Prostate gland (tissue), 2 donors: ENCODE measurements around the gene USP43. TPM values are rescaled to one million over a fixed set of nuclear protein-coding genes. Genes with fewer than 3 reads are reported as not detected.

Experiments used
- DNase-seq: peaks from one replicate; pipeline ENCODE4 v3.0.0-alpha.2; 2019; ENCODE audit warnings: low spot score
- H3K27ac ChIP-seq, 2 donors: fragments of 200-600 bp; sonication (generic); 2 replicates each; pipeline ENCODE4 v1.5.1; 2017 to 2019
- H3K27me3 ChIP-seq: fragments of 200-600 bp; sonication (generic); replicated peaks from 2 replicates; pipeline ENCODE4 v1.5.1; 2019; ENCODE audit not compliant: insufficient read depth
- H3K36me3 ChIP-seq, 2 donors: fragments of 200-600 bp; sonication (generic); 1 replicate in 1 of 2; 2 replicates in 1 of 2; pipeline versions ENCODE4 v1.5.1 to v1.8.1; 2017 to 2019
- H3K4me1 ChIP-seq: fragments of 200-600 bp; sonication (generic); replicated peaks from 2 replicates; pipeline ENCODE4 v1.5.1; 2019
- H3K4me3 ChIP-seq, 2 donors: fragments of 200-600 bp; sonication (generic); 2 replicates each; pipeline ENCODE4 v1.5.1; 2017 to 2019
- H3K9me3 ChIP-seq: fragments of 200-600 bp; sonication (generic); 2 replicates; pipeline ENCODE4 v1.5.1; 2017
- CTCF ChIP-seq, 4 experiments: fragments of 200-600 bp in 2 of 4; fragments of 450-650 bp in 2 of 4; sonication (generic) in 2 of 4; IDR thresholded peaks; 1 replicate in 3 of 4; 2 replicates in 1 of 4; pipeline ENCODE4 v1.5.1; 2016 to 2019; ENCODE audit warnings: antibody characterized with exemption in 4 of 4, mild to moderate bottlenecking in 2 of 4, moderate library complexity in 2 of 4
- POLR2A ChIP-seq: fragments of 450-650 bp; IDR thresholded peaks from one replicate; pipeline ENCODE4 v1.6.1; 2016; ENCODE audit warnings: antibody characterized with exemption, mild to moderate bottlenecking
- POLR2AphosphoS5 ChIP-seq: sonication (generic); formaldehyde crosslinking; IDR thresholded peaks from one replicate; pipeline ENCODE4 v1.6.1; 2017; ENCODE audit warnings: antibody characterized with exemption
- WGBS: methylation state at CpG from one replicate; pipeline ENCODE4 v1.1.5; 2018; 5-methylcytosine and 5-hydroxymethylcytosine counted together
- intact Hi-C: fragments of 100-400 bp; cut with DNase I; formaldehyde crosslinking; loops from one replicate; pipeline ENCODE4 v1.14.2; 2022
- total RNA-seq, 2 donors: library from RNA; depleted of rRNA; stranded (reverse); fragments of >200 nt; gene quantifications; one replicate each; pipeline ENCODE4 v1.1.0, GENCODE V29; 2016

USP43 gene
- total RNA-seq, 2 donors from 2014 or later = 28.2 to 33.2 TPM

- Histone ChIP-seq H3K4me3 (no peak overlapping the region), H3K36me3 (no peaks in the 10 kb centered on the region), H3K4me1 (peaks cover 8% of the 10 kb centered on the region), H3K27ac (no peak overlapping the region), H3K9me3 (no peaks in the 10 kb centered on the region), H3K27me3 (no peaks in the 10 kb centered on the region)
- intact Hi-C loops = no loop called here
- DNase-seq = no peak
- WGBS = 93% methylated on average over 8 of the region's 8 CpGs
- no peak for TF ChIP-seq CTCF (IDR thresholded peaks at IDR 0.05)
- TF ChIP-seq POLR2AphosphoS5 = no peak
- TF ChIP-seq POLR2A = no peak
Observed at GRCh38 chr17:9672266-9672665, 26.9 kb downstream of the USP43 start.

GRCh38 chr17:9672691-9673090 is 27.4 kb downstream of the USP43 start:
- no peak overlapping the region for H3K4me3 ChIP-seq
- intact Hi-C loops = no loop called here
- H3K9me3 ChIP-seq = no peaks in the 10 kb centered on the region
- TF ChIP-seq POLR2A (no peak), CTCF (IDR thresholded peaks at IDR 0.05) (no peak), POLR2AphosphoS5 (no peak)
- H3K27ac ChIP-seq = no peak overlapping the region
- 89% methylated on average over 6 of the region's 6 CpGs for WGBS
- H3K36me3 ChIP-seq = no peaks in the 10 kb centered on the region
- peaks cover 8% of the 10 kb centered on the region for H3K4me1 ChIP-seq
- DNase-seq = no peak
- H3K27me3 ChIP-seq = no peaks in the 10 kb centered on the region

GRCh38 chr17:9676084-9676483 is 30.8 kb downstream of the USP43 start:
- TF ChIP-seq POLR2AphosphoS5 = no peak
- TF ChIP-seq CTCF (IDR thresholded peaks at IDR 0.05) = peak in 3 of 4 experiments; percentile 9 to 28 (median 14)
- no peaks in the 10 kb centered on the region for H3K36me3 ChIP-seq
- no peak overlapping the region for H3K27ac ChIP-seq
- 89% methylated on average over 4 of the region's 4 CpGs for WGBS
- H3K4me3 ChIP-seq = no peak overlapping the region
- no peaks in the 10 kb centered on the region for H3K27me3 ChIP-seq
- DNase-seq = no peak
- intact Hi-C loops = no loop called here
- peaks cover 8% of the 10 kb centered on the region for H3K4me1 ChIP-seq
- H3K9me3 ChIP-seq = no peaks in the 10 kb centered on the region

- intact Hi-C loops = no loop called here
- no peak for DNase-seq
- no peak overlapping the region for H3K4me3 ChIP-seq
- no peaks in the 10 kb centered on the region for H3K27me3 ChIP-seq
- peaks cover 8% of the 10 kb centered on the region for H3K4me1 ChIP-seq
- H3K36me3 ChIP-seq = no peaks in the 10 kb centered on the region
- WGBS = 90% methylated on average over 4 of the region's 4 CpGs
- H3K27ac ChIP-seq = no peak overlapping the region
- TF ChIP-seq CTCF (IDR thresholded peaks at IDR 0.05) = no peak
- no peaks in the 10 kb centered on the region for H3K9me3 ChIP-seq
Observed at GRCh38 chr17:9676820-9677310, 31.5 kb downstream of the USP43 start.

GRCh38 chr17:9677411-9677810 is 32.1 kb downstream of the USP43 start:
- no peak for DNase-seq
- no peak overlapping the region for H3K27ac ChIP-seq
- 81% methylated on average over 7 of the region's 7 CpGs for WGBS
- intact Hi-C loops = no loop called here
- no peak overlapping the region for H3K4me3 ChIP-seq
- peaks cover 8% of the 10 kb centered on the region for H3K4me1 ChIP-seq
- no peaks in the 10 kb centered on the region for H3K36me3 ChIP-seq
- no peak for TF ChIP-seq POLR2A
- no peak for TF ChIP-seq CTCF (IDR thresholded peaks at IDR 0.05)
- no peak for TF ChIP-seq POLR2AphosphoS5
- H3K9me3 ChIP-seq = no peaks in the 10 kb centered on the region
- no peaks in the 10 kb centered on the region for H3K27me3 ChIP-seq
